Astrocyte of the cerebellum (primary cell): ENCODE measurements around the gene RPS6KA4.

Source experiments
- DNase-seq: peaks from one replicate; pipeline ENCODE4 v3.0.0-alpha.2; 2011; ENCODE audit warnings: low read depth
- H3K4me3 ChIP-seq: 2 replicates; pipeline ENCODE4 v1.5.1; 2011; ENCODE audit warnings: mild to moderate bottlenecking, low read depth, low read length, moderate library complexity
- in situ Hi-C: cut with HindIII; loops from 2 replicates; pipeline ENCODE4 v1.10.0; 2017; ENCODE audit warnings: low sequenced_read_pairs
- TF ChIP-seq, protein P1 (sequence below): IDR thresholded peaks from 2 replicates; pipeline ENCODE4 v1.5.1; 2012; ENCODE audit warnings: low read length, low read depth, moderate library complexity, mild to moderate bottlenecking; ENCODE audit errors: missing control alignments

The RPS6KA4 gene

DNA sequence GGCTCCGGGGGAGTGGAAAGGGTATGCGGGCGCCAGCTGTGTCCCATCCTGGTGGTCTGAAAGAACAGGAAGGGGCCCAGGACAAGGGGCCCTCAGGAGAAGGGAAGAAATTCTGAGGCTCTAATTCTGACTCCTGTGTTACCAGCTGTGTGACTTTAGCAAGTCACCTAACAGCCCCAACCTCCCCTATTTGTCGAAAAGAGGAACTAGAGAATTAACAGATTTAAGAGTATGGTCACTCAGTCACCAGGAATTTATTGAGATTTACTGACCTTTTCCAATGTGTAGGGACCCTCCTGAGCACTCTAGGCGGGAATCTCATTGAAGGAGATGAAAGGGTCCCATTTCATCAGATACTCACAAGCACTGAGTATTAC is 14.6 kb downstream of the RPS6KA4 start:
- TF ChIP-seq, protein P1, sequence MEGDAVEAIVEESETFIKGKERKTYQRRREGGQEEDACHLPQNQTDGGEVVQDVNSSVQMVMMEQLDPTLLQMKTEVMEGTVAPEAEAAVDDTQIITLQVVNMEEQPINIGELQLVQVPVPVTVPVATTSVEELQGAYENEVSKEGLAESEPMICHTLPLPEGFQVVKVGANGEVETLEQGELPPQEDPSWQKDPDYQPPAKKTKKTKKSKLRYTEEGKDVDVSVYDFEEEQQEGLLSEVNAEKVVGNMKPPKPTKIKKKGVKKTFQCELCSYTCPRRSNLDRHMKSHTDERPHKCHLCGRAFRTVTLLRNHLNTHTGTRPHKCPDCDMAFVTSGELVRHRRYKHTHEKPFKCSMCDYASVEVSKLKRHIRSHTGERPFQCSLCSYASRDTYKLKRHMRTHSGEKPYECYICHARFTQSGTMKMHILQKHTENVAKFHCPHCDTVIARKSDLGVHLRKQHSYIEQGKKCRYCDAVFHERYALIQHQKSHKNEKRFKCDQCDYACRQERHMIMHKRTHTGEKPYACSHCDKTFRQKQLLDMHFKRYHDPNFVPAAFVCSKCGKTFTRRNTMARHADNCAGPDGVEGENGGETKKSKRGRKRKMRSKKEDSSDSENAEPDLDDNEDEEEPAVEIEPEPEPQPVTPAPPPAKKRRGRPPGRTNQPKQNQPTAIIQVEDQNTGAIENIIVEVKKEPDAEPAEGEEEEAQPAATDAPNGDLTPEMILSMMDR = no peak
- no peak overlapping the region for H3K4me3 ChIP-seq
- in situ Hi-C loops = no loop called here
- no peak for DNase-seq

DNA sequence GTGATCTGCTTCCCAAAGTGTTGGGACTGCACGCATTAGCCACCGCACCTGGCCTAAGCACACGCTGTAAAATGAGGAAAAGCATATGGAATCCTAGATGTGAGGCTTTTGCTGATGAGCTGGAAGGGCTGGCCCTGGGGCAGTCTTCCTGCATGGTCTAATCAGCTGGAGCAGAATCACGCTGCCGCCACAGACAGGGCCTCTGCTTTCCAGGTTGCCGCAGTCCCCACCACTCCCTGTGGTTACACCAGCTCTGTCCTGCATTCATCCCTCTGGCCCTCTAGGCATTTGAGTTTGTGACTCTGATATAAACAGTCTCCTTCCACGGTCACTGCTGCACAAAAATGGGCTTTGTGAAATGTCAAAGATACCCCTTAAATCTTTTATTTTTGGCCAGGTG is 17.1 kb downstream of the RPS6KA4 start:
- in situ Hi-C loops = no loop called here
- H3K4me3 ChIP-seq = no peak overlapping the region
- TF ChIP-seq, protein P1 = no peak

DNA sequence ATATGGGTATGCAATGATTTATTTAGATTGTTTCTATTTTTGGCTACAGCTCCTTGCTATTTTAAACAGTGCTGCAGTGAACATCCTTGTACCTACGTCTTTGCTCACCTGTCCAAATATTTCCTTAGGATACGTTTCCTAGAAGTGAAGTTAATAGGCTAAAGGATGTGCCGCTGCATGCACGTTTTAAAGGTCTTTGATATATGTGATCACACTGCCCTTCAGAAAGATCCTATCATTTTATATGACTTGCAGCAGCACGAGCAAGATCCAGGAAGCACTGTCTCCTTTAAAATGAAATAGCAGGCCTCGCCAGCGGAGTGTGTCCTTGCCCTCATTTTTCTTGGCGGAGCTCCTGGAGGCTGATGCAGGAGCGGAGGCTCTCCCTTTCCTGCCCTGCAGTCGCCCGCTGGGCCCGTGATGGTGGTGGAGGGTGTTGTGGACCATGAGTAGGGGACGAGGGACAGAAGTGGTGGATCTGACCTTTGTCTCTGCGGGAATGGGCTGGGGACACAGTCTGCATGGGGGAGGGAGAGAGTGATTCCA is 19.4 kb downstream of the RPS6KA4 start:
- in situ Hi-C loops = no loop called here
- no peak for DNase-seq

More for the DNA sequence above, 17.1 kb downstream of the RPS6KA4 start:
- DNase-seq = no peak

DNA sequence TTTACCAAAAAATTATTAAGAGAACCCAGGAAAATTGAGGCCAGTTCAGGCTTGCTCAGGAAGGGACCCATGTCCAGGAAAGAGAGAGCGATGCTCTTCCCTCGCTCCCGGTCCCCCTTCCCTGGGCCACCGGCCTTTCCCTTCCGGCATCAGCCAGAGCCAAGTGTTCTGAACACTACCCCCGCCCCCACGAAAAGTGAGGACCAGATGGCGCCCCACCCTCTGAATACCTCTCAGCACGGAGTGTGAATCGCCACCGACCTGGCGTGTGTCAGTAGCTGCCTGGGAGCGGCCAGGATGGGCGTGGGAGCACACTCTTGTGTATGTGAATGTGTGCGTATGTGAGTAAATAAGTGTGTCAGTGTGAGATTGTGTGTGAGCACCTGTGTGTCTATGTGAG is 20.2 kb downstream of the RPS6KA4 start:
- H3K4me3 ChIP-seq = no peak overlapping the region
- in situ Hi-C loops = no loop called here
- TF ChIP-seq, protein P1 = no peak
- DNase-seq = no peak

More for the DNA sequence above, 19.4 kb downstream of the RPS6KA4 start:
- H3K4me3 ChIP-seq = no peak overlapping the region
- TF ChIP-seq, protein P1 = no peak

DNA sequence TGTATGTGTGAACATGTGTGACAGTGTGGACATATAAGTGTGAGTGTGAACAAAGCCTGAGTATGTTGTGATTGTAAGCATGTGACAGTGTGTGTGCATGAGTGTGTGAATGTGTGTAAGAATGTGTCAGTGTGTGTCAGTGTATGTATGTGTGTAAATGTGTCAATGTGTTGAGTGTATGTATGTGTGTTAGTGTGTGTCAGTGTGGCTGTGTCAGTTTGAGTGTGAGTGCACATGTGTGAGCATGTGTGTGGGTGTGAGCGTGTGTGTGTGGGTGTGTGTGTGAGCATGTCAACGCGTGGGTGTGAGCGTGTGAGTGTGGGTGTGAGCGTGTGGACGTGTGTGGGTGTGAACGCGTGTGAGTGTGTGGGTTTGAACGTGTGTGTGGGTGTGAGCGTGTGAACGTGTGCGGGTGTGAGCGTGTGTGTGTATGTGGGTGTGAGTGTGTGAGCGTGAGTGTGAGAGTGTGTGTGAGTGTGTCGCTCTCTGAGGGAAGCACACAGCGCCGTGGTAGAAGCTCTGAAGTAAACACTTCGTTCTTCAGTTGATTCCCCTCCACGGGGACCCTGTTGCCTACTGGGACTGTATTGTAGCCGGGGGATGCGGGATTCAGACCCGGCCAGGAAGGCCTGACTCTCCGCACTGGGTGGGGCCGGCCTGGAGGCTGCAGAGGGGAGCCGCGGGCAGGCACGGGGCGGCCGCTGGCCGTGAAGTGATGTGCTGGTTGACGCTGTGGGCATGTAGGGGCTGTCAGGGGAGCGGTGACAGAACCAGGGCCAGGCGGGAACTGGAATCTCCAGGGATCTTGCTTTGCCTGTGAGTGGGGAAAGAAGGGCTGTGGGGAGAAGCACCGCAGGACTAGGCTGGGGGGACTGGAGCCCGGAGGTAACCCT is 21.1 kb downstream of the RPS6KA4 start:
- TF ChIP-seq, protein P1 = no peak
- no peak overlapping the region for H3K4me3 ChIP-seq
- DNase-seq = no peak
- in situ Hi-C loops = no loop called here

DNA sequence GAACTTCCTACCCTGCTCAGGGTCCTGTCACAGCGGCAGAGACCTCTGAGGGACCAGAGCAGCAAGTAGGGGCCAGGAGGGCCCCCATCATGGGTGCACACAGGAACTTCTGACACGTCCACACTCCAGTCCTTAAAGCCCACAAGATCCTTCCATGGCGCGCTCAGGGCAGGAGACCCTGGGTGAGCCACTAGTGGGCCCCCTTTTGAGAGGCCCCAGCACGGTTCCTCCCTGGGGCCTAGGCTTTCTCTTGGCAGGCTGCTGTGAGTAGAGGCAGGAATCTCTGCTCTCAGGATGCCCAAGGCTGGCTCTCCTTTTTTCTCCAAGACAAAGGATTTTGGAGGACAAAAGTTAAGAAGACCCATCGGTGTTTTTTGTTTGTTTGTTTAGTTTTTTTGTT is 22.4 kb downstream of the RPS6KA4 start:
- H3K4me3 ChIP-seq = no peak overlapping the region
- DNase-seq = no peak
- in situ Hi-C loops = no loop called here
- TF ChIP-seq, protein P1 = no peak
